A673 (cell line): ENCODE data around the gene PSMD11.

Experiments
- CTCF ChIP-seq: fragments of 300-800, 200-600 bp; sonication (generic); conservative IDR thresholded peaks from 2 replicates; pipeline ENCODE4 v1.5.1; 2017; ENCODE audit warnings: low read depth, mild to moderate bottlenecking, antibody characterized with exemption, low read length, moderate library complexity, mixed read lengths
- EZH2 ChIP-seq: fragments of 200-600 bp; sonication (generic); IDR thresholded peaks from 2 replicates; pipeline ENCODE4 v1.6.1; 2017; ENCODE audit warnings: borderline replicate concordance, low read depth, mild to moderate bottlenecking, mixed read lengths, antibody characterized with exemption, low read length; ENCODE audit not compliant: poor library complexity, severe bottlenecking

- TF ChIP-seq CTCF (no peak), EZH2 (no peak)
Measured at GRCh38 chr17:32518646-32519227, 74.4 kb downstream of the PSMD11 start.
